Ishikawa (cell line): ENCODE results near the gene TRIM44.

Source experiments
- CEBPB ChIP-seq: IDR thresholded peaks from 2 replicates; pipeline ENCODE4 v1.6.1; 2012
- CREB1 ChIP-seq: IDR thresholded peaks from 2 replicates; pipeline ENCODE4 v1.6.1; 2012; ENCODE audit warnings: low read depth
- EGR1 ChIP-seq: IDR thresholded peaks from 2 replicates; pipeline ENCODE4 v1.6.1; 2012
- EP300 ChIP-seq: IDR thresholded peaks from 2 replicates; pipeline ENCODE4 v1.6.1; 2012; ENCODE audit warnings: borderline replicate concordance
- FOXM1 ChIP-seq: IDR thresholded peaks from 2 replicates; pipeline ENCODE4 v1.6.1; 2012; ENCODE audit warnings: low read depth, borderline replicate concordance
- MAX ChIP-seq: IDR thresholded peaks from 2 replicates; pipeline ENCODE4 v1.6.1; 2012
- NFIC ChIP-seq: IDR thresholded peaks from 2 replicates; pipeline ENCODE4 v1.6.1; 2012
- RAD21 ChIP-seq: IDR thresholded peaks from 2 replicates; pipeline ENCODE4 v1.6.1; 2012; ENCODE audit warnings: low read depth
- REST ChIP-seq: IDR thresholded peaks from 2 replicates; pipeline ENCODE4 v1.6.1; 2012; ENCODE audit warnings: low read depth, mild to moderate bottlenecking
- TAF1 ChIP-seq: IDR thresholded peaks from 2 replicates; pipeline ENCODE4 v1.6.1; 2012; ENCODE audit warnings: low read depth, mild to moderate bottlenecking
- TCF12 ChIP-seq: IDR thresholded peaks from 2 replicates; pipeline ENCODE4 v1.6.1; 2012; ENCODE audit warnings: low read depth
- TEAD4 ChIP-seq: IDR thresholded peaks from 2 replicates; pipeline ENCODE4 v1.6.1; 2012
- USF1 ChIP-seq: IDR thresholded peaks from 2 replicates; pipeline ENCODE4 v1.6.1; 2012
- YY1 ChIP-seq: IDR thresholded peaks from 2 replicates; pipeline ENCODE4 v1.6.1; 2012; ENCODE audit warnings: low read depth
- ZBTB7A ChIP-seq: IDR thresholded peaks from 2 replicates; pipeline ENCODE4 v1.6.1; 2012; ENCODE audit warnings: low read depth

TRIM44 gene

GRCh38 chr11:35655856-35656255 is 6.7 kb upstream of the TRIM44 start:
- TF ChIP-seq YY1 (no peak), CEBPB (no peak), ZBTB7A (no peak), REST (no peak), FOXM1 (no peak), EGR1 (no peak), TEAD4 (no peak), MAX (no peak), EP300 (no peak), NFIC (no peak)

GRCh38 chr11:35658020-35658948 is 4.3 kb upstream of the TRIM44 start:
- TF ChIP-seq ZBTB7A: no peak
- TF ChIP-seq CEBPB: no peak
- TF ChIP-seq USF1: no peak
- TF ChIP-seq MAX: no peak
- TF ChIP-seq TCF12: no peak
- no peak for TF ChIP-seq CREB1
- no peak for TF ChIP-seq REST
- TF ChIP-seq EP300: no peak
- no peak for TF ChIP-seq EGR1

GRCh38 chr11:35661534-35661933 is 1.0 kb upstream of the TRIM44 start:
- TF ChIP-seq TCF12: no peak
- TF ChIP-seq CEBPB: no peak
- TF ChIP-seq EGR1: no peak
- TF ChIP-seq YY1: no peak
- TF ChIP-seq RAD21: no peak
- TF ChIP-seq TAF1: no peak
- no peak for TF ChIP-seq MAX
- TF ChIP-seq ZBTB7A: no peak
- TF ChIP-seq REST: no peak

- TF ChIP-seq CREB1: no peak
- TF ChIP-seq TEAD4: no peak
- 0 out of 2 replicates have a peak, but pooled peaks have one; percentile 4 for TF ChIP-seq EP300
- TF ChIP-seq YY1: no peak
- TF ChIP-seq REST: no peak
Measured at GRCh38 chr11:35662061-35662648, 420 bp upstream of the TRIM44 start.
